Measurements from ENCODE around the gene ITCH. TPM values are rescaled to one million over a fixed set of nuclear protein-coding genes. Genes with fewer than 3 reads are reported as not detected.

The ITCH gene
- total and polyA plus RNA-seq, 9 of the 15 experiments (the other 6 are each of a cell fraction or from before 2014, with no cell fraction given), result 7.5 to 53.0 (median 22.9) TPM

DNA sequence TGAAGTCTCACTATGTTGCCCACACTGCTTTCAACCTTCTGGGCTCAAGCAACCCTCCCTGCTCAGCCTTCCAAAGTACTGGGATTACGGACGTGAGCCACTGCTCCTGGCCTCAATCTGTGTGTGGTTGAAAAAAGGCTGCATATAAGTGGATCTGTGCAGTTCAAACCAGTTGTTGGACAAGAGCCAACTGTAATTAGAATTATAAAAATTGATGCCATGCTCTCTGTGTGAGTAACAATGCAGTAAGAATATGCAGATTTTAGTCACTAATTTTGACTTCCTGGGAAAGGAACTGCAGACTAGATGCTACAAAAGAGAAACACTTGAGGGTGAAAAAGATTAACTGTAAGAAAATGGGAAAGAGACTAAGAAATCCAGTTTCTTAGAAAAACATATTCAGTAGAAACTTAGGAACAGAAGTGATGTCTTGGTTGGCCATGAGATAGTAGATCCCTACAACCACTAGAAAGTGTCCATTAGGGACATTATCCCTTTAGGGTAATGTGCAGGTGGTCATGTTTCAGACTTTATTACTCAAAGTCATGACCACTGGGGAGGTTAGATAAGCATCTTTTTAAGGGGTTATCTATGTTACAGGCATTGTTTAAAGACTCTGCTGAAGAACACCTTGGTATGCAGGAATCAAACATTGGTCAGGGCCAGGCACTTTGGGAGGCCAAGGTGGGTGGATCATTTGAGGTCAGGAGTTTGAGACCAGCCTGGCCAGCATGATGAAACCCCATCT lies 26.3 kb downstream of the ITCH start:
- no TSS peak for BruUV-seq (replicated peaks)
- Histone ChIP-seq H2AFZ (ENCODE audit: low read depth, low read length) (no peak overlapping the region), H3K36me3 (ENCODE audit: control insufficient read depth, insufficient read depth, low read length) (peaks cover 36% of the 10 kb centered on the region), H3K9me1 (ENCODE audit: control insufficient read depth, insufficient read depth, low read length) (no peaks in the 10 kb centered on the region), H3K79me2 (ENCODE audit: control insufficient read depth, insufficient read depth, low read length) (peaks cover 83% of the 10 kb centered on the region), H3K9me3 (replicated peaks; ENCODE audit: control insufficient read depth, insufficient read depth, low read depth, low read length) (no peaks in the 10 kb centered on the region), H4K20me1 (replicated peaks; ENCODE audit: control insufficient read depth, insufficient read depth, low read length) (peaks cover 21% of the 10 kb centered on the region), H3K27ac (ENCODE audit: extremely low read depth, low read depth, low read length) (no peak overlapping the region), H3K9ac (ENCODE audit: insufficient read depth in 1 of 2, low read depth in 2 of 2, low read length in 2 of 2) (no peak overlapping the region), H3K27me3 (ENCODE audit: control insufficient read depth in 2 of 2, insufficient read depth in 2 of 2, low read length in 2 of 2) (no peaks in the 10 kb centered on the region), H3K4me1 (replicated peaks in 1 of 2; ENCODE audit: control insufficient read depth in 2 of 2, insufficient read depth in 2 of 2, low read length in 2 of 2) (peaks cover 5 to 10% of the 10 kb centered on the region in 2 experiments; a peak in 3 of 5 replicates), H3K4me2 (ENCODE audit: insufficient read depth, low read length) (no peak overlapping the region), H3K4me3 (no peak overlapping the region)
- WGBS (ENCODE audit: insufficient coverage, low coverage, missing lambda C conversion rate), result 90% methylated on average over 2 of the region's 2 CpGs
- DNase-seq (ENCODE audit: extremely low read depth in 1 of 4, low spot score in 3 of 4), result peak in 1 of 4 experiments; percentile 6
- CTCF ChIA-PET (ENCODE audit: low intra/inter-chr PET ratio), result interaction anchor here (0.6 kb wide), 1 partner anchor 9 kb away, joined by 5 read pairs; no protein-coding TSS in a partner anchor
- in situ Hi-C loops (cut with MboI), result no loop called here
- intact Hi-C loops (cut with micrococcal nuclease), result no loop called here
- ATAC-seq, result no peak
- no peak for FAIRE-seq
- POLR2A ChIA-PET, result interaction anchor here (0.8 to 1.2 kb wide), 2 partner anchors 8 to 11 kb away, joined by 3 read pairs; no protein-coding TSS in a partner anchor
- peak; percentile 75 for TF ChIP-seq NFIC (IDR thresholded peaks at IDR 0.05)
- TF ChIP-seq, protein P1, sequence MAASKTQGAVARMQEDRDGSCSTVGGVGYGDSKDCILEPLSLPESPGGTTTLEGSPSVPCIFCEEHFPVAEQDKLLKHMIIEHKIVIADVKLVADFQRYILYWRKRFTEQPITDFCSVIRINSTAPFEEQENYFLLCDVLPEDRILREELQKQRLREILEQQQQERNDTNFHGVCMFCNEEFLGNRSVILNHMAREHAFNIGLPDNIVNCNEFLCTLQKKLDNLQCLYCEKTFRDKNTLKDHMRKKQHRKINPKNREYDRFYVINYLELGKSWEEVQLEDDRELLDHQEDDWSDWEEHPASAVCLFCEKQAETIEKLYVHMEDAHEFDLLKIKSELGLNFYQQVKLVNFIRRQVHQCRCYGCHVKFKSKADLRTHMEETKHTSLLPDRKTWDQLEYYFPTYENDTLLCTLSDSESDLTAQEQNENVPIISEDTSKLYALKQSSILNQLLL (CRISPR knock-in tag; IDR thresholded peaks at IDR 0.05; ENCODE audit: borderline replicate concordance), result no peak
- TF ChIP-seq SP2 (IDR thresholded peaks at IDR 0.05; ENCODE audit: extremely low read depth, low read depth, low read length, poor library complexity, severe bottlenecking), result no peak
- TF ChIP-seq, protein P2, sequence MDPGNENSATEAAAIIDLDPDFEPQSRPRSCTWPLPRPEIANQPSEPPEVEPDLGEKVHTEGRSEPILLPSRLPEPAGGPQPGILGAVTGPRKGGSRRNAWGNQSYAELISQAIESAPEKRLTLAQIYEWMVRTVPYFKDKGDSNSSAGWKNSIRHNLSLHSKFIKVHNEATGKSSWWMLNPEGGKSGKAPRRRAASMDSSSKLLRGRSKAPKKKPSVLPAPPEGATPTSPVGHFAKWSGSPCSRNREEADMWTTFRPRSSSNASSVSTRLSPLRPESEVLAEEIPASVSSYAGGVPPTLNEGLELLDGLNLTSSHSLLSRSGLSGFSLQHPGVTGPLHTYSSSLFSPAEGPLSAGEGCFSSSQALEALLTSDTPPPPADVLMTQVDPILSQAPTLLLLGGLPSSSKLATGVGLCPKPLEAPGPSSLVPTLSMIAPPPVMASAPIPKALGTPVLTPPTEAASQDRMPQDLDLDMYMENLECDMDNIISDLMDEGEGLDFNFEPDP (CRISPR knock-in tag; IDR thresholded peaks at IDR 0.05), result no peak
- TF ChIP-seq ZNF699 (CRISPR knock-in tag; IDR thresholded peaks at IDR 0.05; ENCODE audit: insufficient replicate concordance), result no peak
- TF ChIP-seq, protein P3, sequence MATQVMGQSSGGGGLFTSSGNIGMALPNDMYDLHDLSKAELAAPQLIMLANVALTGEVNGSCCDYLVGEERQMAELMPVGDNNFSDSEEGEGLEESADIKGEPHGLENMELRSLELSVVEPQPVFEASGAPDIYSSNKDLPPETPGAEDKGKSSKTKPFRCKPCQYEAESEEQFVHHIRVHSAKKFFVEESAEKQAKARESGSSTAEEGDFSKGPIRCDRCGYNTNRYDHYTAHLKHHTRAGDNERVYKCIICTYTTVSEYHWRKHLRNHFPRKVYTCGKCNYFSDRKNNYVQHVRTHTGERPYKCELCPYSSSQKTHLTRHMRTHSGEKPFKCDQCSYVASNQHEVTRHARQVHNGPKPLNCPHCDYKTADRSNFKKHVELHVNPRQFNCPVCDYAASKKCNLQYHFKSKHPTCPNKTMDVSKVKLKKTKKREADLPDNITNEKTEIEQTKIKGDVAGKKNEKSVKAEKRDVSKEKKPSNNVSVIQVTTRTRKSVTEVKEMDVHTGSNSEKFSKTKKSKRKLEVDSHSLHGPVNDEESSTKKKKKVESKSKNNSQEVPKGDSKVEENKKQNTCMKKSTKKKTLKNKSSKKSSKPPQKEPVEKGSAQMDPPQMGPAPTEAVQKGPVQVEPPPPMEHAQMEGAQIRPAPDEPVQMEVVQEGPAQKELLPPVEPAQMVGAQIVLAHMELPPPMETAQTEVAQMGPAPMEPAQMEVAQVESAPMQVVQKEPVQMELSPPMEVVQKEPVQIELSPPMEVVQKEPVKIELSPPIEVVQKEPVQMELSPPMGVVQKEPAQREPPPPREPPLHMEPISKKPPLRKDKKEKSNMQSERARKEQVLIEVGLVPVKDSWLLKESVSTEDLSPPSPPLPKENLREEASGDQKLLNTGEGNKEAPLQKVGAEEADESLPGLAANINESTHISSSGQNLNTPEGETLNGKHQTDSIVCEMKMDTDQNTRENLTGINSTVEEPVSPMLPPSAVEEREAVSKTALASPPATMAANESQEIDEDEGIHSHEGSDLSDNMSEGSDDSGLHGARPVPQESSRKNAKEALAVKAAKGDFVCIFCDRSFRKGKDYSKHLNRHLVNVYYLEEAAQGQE (IDR thresholded peaks at IDR 0.05; ENCODE audit: borderline replicate concordance), result 0 out of 2 replicates have a peak, but pooled peaks have one; percentile 19
- TF ChIP-seq, protein P3 (CRISPR knock-in tag; IDR thresholded peaks at IDR 0.05; ENCODE audit: low read depth), result no peak
- TF ChIP-seq NCOA1 (IDR thresholded peaks at IDR 0.05; ENCODE audit: low read depth), result no peak
- no peak for TF ChIP-seq FOXK2 (conservative IDR thresholded peaks at IDR 0.05 in 1 of 2, IDR thresholded peaks at IDR 0.05 in 1 of 2; ENCODE audit: low read depth in 2 of 2)
- TF ChIP-seq YBX1 (IDR thresholded peaks at IDR 0.05), result no peak
